ENCODE measurements around the gene STMP1.
"Not testable (repeated sequence)": the region's sequence is repeated elsewhere in the genome, so short reads cannot be mapped to it uniquely, and the experiment has no call there.

The STMP1 gene

GRCh38 chr7:135692055-135692454, 29.7 kb downstream of the STMP1 start:
- no peaks in the 10 kb centered on the region for H3K4me1 ChIP-seq (ENCODE audit: control insufficient read depth, low read length)
- no peak overlapping the region for H3K27ac ChIP-seq (ENCODE audit: low read depth, low read length)
- no peaks in the 10 kb centered on the region for H3K36me3 ChIP-seq (ENCODE audit: control insufficient read depth, low read length)
- no peak overlapping the region for H3K4me2 ChIP-seq (ENCODE audit: low read length)
- no peak overlapping the region for H3K4me3 ChIP-seq (ENCODE audit: low read length)
- no peaks in the 10 kb centered on the region for H3K79me2 ChIP-seq (ENCODE audit: control insufficient read depth, low read length)
- no peaks in the 10 kb centered on the region for H3K9me2 ChIP-seq (replicated peaks; ENCODE audit: control insufficient read depth, low read length)
- no peaks in the 10 kb centered on the region for H4K20me1 ChIP-seq (ENCODE audit: control insufficient read depth, insufficient read depth, low read depth, low read length)
- TF ChIP-seq EZH2phosphoT487 (IDR thresholded peaks at IDR 0.05; ENCODE audit: borderline replicate concordance, low read length): no peak
- no peak for TF ChIP-seq CTCF (IDR thresholded peaks at IDR 0.05; ENCODE audit: low read depth, low read length, poor library complexity, severe bottlenecking)
- no peaks in the 10 kb centered on the region for H3K9me3 ChIP-seq (ENCODE audit: control insufficient read depth, insufficient read depth, low read length)
- H3K27me3 ChIP-seq (ENCODE audit: control insufficient read depth, low read length): no peaks in the 10 kb centered on the region
- H3F3A ChIP-seq (ENCODE audit: control insufficient read depth, insufficient read depth): no peaks in the 10 kb centered on the region

- not testable (repeated sequence) for H3K79me2 ChIP-seq (ENCODE audit: control insufficient read depth, low read length); H3K4me1 ChIP-seq (ENCODE audit: control insufficient read depth, low read length); H3F3A ChIP-seq (ENCODE audit: control insufficient read depth, insufficient read depth); H3K27ac ChIP-seq (ENCODE audit: low read depth, low read length); H4K20me1 ChIP-seq (ENCODE audit: control insufficient read depth, insufficient read depth, low read depth, low read length); H3K4me2 ChIP-seq (ENCODE audit: low read length); H3K9me3 ChIP-seq (ENCODE audit: control insufficient read depth, insufficient read depth, low read length); H3K36me3 ChIP-seq (ENCODE audit: control insufficient read depth, low read length); H3K27me3 ChIP-seq (ENCODE audit: control insufficient read depth, low read length); H3K9me2 ChIP-seq (replicated peaks; ENCODE audit: control insufficient read depth, low read length); H3K4me3 ChIP-seq (ENCODE audit: low read length)
Observed at GRCh38 chr7:135692606-135693005, 30.3 kb downstream of the STMP1 start.

- H3K27me3 ChIP-seq (ENCODE audit: control insufficient read depth, low read length): no peaks in the 10 kb centered on the region
- H4K20me1 ChIP-seq (ENCODE audit: control insufficient read depth, insufficient read depth, low read depth, low read length): no peaks in the 10 kb centered on the region
- H3K4me2 ChIP-seq (ENCODE audit: low read length): no peak overlapping the region
- no peaks in the 10 kb centered on the region for H3K9me2 ChIP-seq (replicated peaks; ENCODE audit: control insufficient read depth, low read length)
- H3K9me3 ChIP-seq (ENCODE audit: control insufficient read depth, insufficient read depth, low read length): no peaks in the 10 kb centered on the region
- no peak overlapping the region for H3K27ac ChIP-seq (ENCODE audit: low read depth, low read length)
- no peak for TF ChIP-seq EZH2phosphoT487 (IDR thresholded peaks at IDR 0.05; ENCODE audit: borderline replicate concordance, low read length)
- TF ChIP-seq CTCF (IDR thresholded peaks at IDR 0.05; ENCODE audit: low read depth, low read length, poor library complexity, severe bottlenecking): no peak
- no peaks in the 10 kb centered on the region for H3K4me1 ChIP-seq (ENCODE audit: control insufficient read depth, low read length)
- no peak overlapping the region for H3K4me3 ChIP-seq (ENCODE audit: low read length)
- H3K79me2 ChIP-seq (ENCODE audit: control insufficient read depth, low read length): no peaks in the 10 kb centered on the region
- no peaks in the 10 kb centered on the region for H3K36me3 ChIP-seq (ENCODE audit: control insufficient read depth, low read length)
- H3F3A ChIP-seq (ENCODE audit: control insufficient read depth, insufficient read depth): no peaks in the 10 kb centered on the region
Observed at GRCh38 chr7:135693558-135693957, 31.2 kb downstream of the STMP1 start.

- H4K20me1 ChIP-seq (ENCODE audit: control insufficient read depth, insufficient read depth, low read depth, low read length): no peaks in the 10 kb centered on the region
- no peak overlapping the region for H3K4me3 ChIP-seq (ENCODE audit: low read length)
- H3K36me3 ChIP-seq (ENCODE audit: control insufficient read depth, low read length): no peaks in the 10 kb centered on the region
Observed at GRCh38 chr7:135697276-135698049, 35.1 kb downstream of the STMP1 start.

More at GRCh38 chr7:135697276-135698049, 35.1 kb downstream of the STMP1 start:
- Histone ChIP-seq H3K27ac (ENCODE audit: low read depth, low read length) (no peak overlapping the region), H3K4me2 (ENCODE audit: low read length) (no peak overlapping the region), H3K4me1 (ENCODE audit: control insufficient read depth, low read length) (no peaks in the 10 kb centered on the region), H3K27me3 (ENCODE audit: control insufficient read depth, low read length) (no peaks in the 10 kb centered on the region; the same call in 1 of the 2 replicates), H3K79me2 (ENCODE audit: control insufficient read depth, low read length) (no peaks in the 10 kb centered on the region), H3K9me3 (ENCODE audit: control insufficient read depth, insufficient read depth, low read length) (no peaks in the 10 kb centered on the region), H3K9me2 (replicated peaks; ENCODE audit: control insufficient read depth, low read length) (no peaks in the 10 kb centered on the region), H3F3A (ENCODE audit: control insufficient read depth, insufficient read depth) (no peaks in the 10 kb centered on the region)
- TF ChIP-seq CTCF (IDR thresholded peaks at IDR 0.05; ENCODE audit: low read depth, low read length, poor library complexity, severe bottlenecking) (no peak), EZH2phosphoT487 (IDR thresholded peaks at IDR 0.05; ENCODE audit: borderline replicate concordance, low read length) (no peak)

Measured in DOHH2 (cell line).